Activated T-cell treated with anti-CD3 and anti-CD28 coated beads, Interleukin-2, amount 50 U/mL, for 4 hours (primary cell): ENCODE data around the gene LPCAT4. TPM values are rescaled to one million over a fixed set of nuclear protein-coding genes. Genes with fewer than 3 reads are reported as not detected.
"Not testable (repeated sequence)": the region's sequence is repeated elsewhere in the genome, so short reads cannot be mapped to it uniquely, and the experiment has no call there.

Experiments used
- ATAC-seq, 2 donors: fragments of 200-7000 bp; cut with Tn5 transposase; one replicate each; pipeline ENCODE4 v1.10.0; 2021
- DNase-seq: peaks from one replicate; pipeline ENCODE4 v3.0.0-alpha.2; 2020
- H3K27me3 Mint-ChIP-seq: one replicate; pipeline ENCODE4 v1.8.0; 2021; ENCODE audit warnings: low read depth, mixed read lengths
- H3K36me3 Mint-ChIP-seq: one replicate; pipeline ENCODE4 v1.8.0; 2022; ENCODE audit warnings: mixed read lengths; ENCODE audit not compliant: insufficient read depth
- H3K4me1 Mint-ChIP-seq: one replicate; pipeline ENCODE4 v1.8.0; 2021; ENCODE audit warnings: low read depth, mixed read lengths
- H3K4me3 Mint-ChIP-seq: one replicate; pipeline ENCODE4 v1.8.0; 2021; ENCODE audit warnings: mild to moderate bottlenecking, moderate library complexity, mixed read lengths
- H3K9me3 Mint-ChIP-seq: one replicate; pipeline ENCODE4 v1.8.0; 2021; ENCODE audit warnings: mixed read lengths
- total RNA-seq, 3 donors: library from RNA; stranded (reverse); gene quantifications; one replicate each; pipeline ENCODE4 v1.2.1, GENCODE V29; 2021

LPCAT4 gene
- total RNA-seq, result 10 to 100 TPM; 28.7 to 38.8 (median 31.1) TPM

DNA sequence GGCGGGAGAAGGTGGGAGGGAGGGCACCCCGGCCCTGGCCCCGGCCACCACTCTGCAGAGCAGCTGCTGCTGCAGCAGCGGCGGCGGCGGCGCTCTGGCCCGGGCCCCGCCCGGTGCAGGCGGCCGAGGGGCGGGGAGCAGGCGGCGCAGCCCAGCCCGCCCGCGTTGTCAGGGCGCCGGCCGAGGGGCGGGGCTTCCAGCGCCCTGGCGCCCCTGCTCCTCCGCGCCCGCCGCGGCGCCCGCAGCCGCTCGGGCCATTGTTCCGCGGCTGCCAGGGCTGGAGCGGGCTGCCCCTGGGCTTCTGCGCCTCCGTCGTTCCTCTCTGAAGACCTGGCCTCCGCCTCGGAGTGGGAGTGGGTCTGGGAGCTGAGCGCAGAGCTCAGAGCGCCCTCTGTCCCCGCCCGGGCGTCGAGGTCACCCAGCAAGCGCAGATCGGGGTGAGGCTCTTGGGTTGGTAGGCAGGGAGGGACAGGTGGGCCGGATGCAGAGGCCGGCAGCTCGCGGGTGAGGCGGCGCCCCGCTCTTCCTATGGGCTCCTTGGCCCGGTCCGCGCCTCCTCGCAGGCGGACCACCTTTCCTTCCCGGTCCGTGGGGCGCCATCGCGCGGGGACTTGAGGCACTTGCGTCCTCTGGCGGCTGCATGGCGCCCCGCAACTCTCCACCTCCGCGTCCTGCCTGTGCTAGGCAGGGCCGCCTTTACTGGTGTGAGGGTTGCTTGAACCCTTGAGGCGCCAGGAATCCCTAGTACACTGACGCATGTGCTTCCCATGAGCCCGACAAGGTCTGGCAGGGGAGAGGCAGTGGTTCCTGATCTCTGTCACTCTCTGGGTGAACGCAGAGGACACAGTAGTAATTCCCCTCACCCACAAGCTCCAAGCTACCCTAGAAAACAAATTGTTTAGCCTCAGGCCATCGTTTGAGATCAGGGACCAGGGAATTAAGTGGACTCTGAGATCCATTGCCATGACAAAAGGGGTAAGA lies at the start of gene LPCAT4:
TSS of gene LPCAT4 (minus strand) at position 96 of the 981 bp plus-strand sequence. CDS start 96 bp downstream, outside the sequence.
- Mint-ChIP-seq H3K36me3 (peaks cover 5% of the 10 kb centered on the region), H3K27me3 (no peaks in the 10 kb centered on the region), H3K4me3 (peak within 1 kb of the TSS; percentile 94), H3K4me1 (peaks cover 43% of the 10 kb centered on the region), H3K9me3 (no peaks in the 10 kb centered on the region)
- peak; percentile 92 for ATAC-seq
- peak; percentile 84 for DNase-seq

DNA sequence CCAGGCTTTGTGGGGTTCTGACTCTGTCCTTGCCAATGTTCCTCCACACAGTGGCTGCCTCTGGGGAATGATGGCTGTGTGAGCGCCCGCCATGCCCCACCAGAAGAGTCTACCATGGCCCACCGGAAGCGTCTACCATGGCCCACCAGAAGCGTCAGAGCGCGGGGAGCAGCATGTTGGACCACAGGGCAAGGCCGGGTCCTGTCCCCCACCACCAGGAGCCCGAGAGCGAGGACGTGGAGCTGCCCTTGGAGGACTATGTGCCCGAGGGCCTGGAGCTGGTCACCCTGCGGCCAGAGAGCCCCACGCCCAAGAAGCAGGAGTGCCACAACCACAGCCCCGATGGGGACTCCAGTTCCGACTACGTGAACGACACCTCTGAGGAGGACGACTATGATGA lies 42.5 kb upstream of the LPCAT4 start:
- ATAC-seq, result not testable (repeated sequence)

DNA sequence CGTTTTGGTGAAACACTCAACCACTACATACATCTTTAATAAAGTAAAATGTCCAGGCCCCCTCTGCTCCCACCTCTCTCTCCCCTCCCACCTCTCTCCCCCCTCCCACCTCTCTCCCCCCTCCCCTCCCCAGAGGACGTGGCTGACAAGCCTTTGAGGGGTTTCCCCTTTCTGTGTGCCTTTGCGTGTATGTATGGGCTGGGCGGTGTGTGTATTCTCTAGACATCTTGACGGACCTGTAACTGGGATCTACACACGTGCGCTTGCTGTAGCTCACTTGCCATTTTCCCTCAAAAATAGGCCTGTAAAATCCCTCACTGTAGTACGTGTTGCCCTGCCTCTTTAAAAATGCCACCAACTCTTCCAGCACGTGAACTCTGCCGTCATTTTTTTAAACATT lies 42.0 kb upstream of the LPCAT4 start:
- H3K27me3 Mint-ChIP-seq, H3K9me3 Mint-ChIP-seq, H3K4me1 Mint-ChIP-seq, H3K36me3 Mint-ChIP-seq, H3K4me3 Mint-ChIP-seq, DNase-seq: not testable (repeated sequence)
- peak in 1 of 2 donors; percentile 32 for ATAC-seq

More for the DNA sequence above, 42.5 kb upstream of the LPCAT4 start:
- not testable (repeated sequence) for H3K9me3 Mint-ChIP-seq, H3K36me3 Mint-ChIP-seq, H3K4me3 Mint-ChIP-seq, DNase-seq, H3K4me1 Mint-ChIP-seq, H3K27me3 Mint-ChIP-seq

GRCh38 chr15:34403899-34404298 lies 36.9 kb upstream of the LPCAT4 start:
- not testable (repeated sequence) for DNase-seq, H3K27me3 Mint-ChIP-seq, H3K4me3 Mint-ChIP-seq, H3K36me3 Mint-ChIP-seq, H3K4me1 Mint-ChIP-seq, H3K9me3 Mint-ChIP-seq
- ATAC-seq, result peak; percentile 57 to 61

GRCh38 chr15:34403160-34403598 lies 36.2 kb upstream of the LPCAT4 start:
- not testable (repeated sequence) for H3K4me3 Mint-ChIP-seq, H3K4me1 Mint-ChIP-seq, H3K27me3 Mint-ChIP-seq, DNase-seq, H3K9me3 Mint-ChIP-seq, H3K36me3 Mint-ChIP-seq
- peak; percentile 83 to 88 for ATAC-seq

- not testable (repeated sequence) for H3K4me1 Mint-ChIP-seq, DNase-seq, H3K27me3 Mint-ChIP-seq, H3K9me3 Mint-ChIP-seq, H3K36me3 Mint-ChIP-seq, H3K4me3 Mint-ChIP-seq
- peak; percentile 85 to 87 for ATAC-seq
Measured at GRCh38 chr15:34397637-34398259, 30.8 kb upstream of the LPCAT4 start.

- not testable (repeated sequence) for H3K4me1 Mint-ChIP-seq, DNase-seq, H3K36me3 Mint-ChIP-seq, H3K27me3 Mint-ChIP-seq, ATAC-seq, H3K4me3 Mint-ChIP-seq, H3K9me3 Mint-ChIP-seq
Measured at GRCh38 chr15:34392981-34393380, 26.0 kb upstream of the LPCAT4 start.

DNA sequence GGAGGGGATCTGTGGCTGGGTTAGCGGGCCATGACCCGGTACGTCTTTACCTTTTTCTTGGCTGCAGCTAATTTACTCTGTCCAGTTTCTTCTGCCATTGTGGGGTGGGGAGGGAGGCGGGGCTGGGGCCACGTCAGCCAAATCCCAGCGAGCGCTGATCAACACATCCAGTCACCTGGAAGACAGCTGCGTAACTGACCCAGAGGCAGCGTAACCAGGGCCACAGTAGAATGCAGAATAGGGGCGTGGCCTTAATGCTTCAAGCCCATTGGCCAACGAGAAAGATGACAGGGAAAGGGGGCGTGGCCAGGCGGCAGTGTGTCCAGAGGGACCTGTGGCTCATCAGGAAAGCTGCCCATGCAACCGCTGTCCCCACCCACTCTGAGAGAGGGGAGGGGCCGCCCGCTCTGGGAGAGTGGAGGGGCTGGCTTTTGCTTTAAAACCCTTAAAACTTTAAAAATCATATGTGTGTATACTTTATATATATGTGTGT lies 22.6 kb upstream of the LPCAT4 start:
- not testable (repeated sequence) for H3K4me3 Mint-ChIP-seq, H3K9me3 Mint-ChIP-seq, ATAC-seq, DNase-seq, H3K4me1 Mint-ChIP-seq, H3K27me3 Mint-ChIP-seq, H3K36me3 Mint-ChIP-seq

GRCh38 chr15:34381829-34382521 lies 15.0 kb upstream of the LPCAT4 start:
- DNase-seq, H3K4me3 Mint-ChIP-seq, H3K9me3 Mint-ChIP-seq, H3K27me3 Mint-ChIP-seq, H3K36me3 Mint-ChIP-seq, ATAC-seq, H3K4me1 Mint-ChIP-seq: not testable (repeated sequence)

GRCh38 chr15:34380491-34380890 lies 13.5 kb upstream of the LPCAT4 start:
- not testable (repeated sequence) for H3K9me3 Mint-ChIP-seq, H3K4me1 Mint-ChIP-seq, H3K36me3 Mint-ChIP-seq, DNase-seq, H3K4me3 Mint-ChIP-seq, ATAC-seq, H3K27me3 Mint-ChIP-seq

GRCh38 chr15:34376856-34377255 lies 9.9 kb upstream of the LPCAT4 start:
- H3K27me3 Mint-ChIP-seq, result no peaks in the 10 kb centered on the region
- H3K9me3 Mint-ChIP-seq, result no peaks in the 10 kb centered on the region
- DNase-seq, result no peak
- H3K4me3 Mint-ChIP-seq, result no peak overlapping the region
- H3K4me1 Mint-ChIP-seq, result no peaks in the 10 kb centered on the region
- ATAC-seq, result no peak
- no peaks in the 10 kb centered on the region for H3K36me3 Mint-ChIP-seq

DNA sequence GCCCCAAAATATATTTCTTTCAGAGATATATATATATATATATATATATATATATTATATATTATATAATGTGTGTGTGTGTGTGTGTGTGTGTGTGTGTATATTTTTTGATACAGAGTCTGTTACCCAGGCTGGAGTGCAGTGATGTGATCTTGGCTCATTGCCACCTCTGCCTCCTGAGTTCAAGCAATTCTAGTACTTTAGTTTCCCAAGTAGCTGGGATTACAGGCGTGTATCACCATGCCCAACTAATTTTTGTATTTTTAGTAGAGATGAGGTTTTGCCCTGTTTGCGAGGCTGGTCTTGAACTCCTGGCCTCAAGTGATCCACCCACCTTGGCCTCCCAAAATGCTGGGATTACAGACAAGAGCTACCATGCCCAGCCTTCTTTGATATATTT lies 8.5 kb upstream of the LPCAT4 start:
- not testable (repeated sequence) for ATAC-seq, DNase-seq, H3K4me3 Mint-ChIP-seq, H3K36me3 Mint-ChIP-seq, H3K27me3 Mint-ChIP-seq, H3K9me3 Mint-ChIP-seq, H3K4me1 Mint-ChIP-seq

DNA sequence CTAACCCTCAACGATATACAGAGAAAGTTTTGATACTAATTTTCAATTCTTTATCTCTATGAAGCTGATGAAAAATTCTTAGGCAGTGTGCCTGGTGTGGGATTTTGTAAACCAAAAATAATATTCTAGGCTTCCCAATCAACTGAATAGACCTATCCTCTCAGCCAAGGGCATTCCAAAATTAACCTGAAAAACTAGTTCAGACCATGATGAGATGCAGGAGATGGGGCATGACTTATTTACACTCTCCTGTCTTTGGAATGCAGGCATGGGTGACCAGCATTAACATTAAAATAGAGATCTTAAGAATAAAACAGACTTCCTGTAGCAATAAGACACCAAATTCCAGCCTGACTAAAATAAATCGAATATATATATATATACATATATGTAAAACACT lies 7.8 kb upstream of the LPCAT4 start:
- Mint-ChIP-seq H3K36me3 (no peaks in the 10 kb centered on the region), H3K4me1 (peaks cover 6% of the 10 kb centered on the region), H3K4me3 (no peak overlapping the region)

DNA sequence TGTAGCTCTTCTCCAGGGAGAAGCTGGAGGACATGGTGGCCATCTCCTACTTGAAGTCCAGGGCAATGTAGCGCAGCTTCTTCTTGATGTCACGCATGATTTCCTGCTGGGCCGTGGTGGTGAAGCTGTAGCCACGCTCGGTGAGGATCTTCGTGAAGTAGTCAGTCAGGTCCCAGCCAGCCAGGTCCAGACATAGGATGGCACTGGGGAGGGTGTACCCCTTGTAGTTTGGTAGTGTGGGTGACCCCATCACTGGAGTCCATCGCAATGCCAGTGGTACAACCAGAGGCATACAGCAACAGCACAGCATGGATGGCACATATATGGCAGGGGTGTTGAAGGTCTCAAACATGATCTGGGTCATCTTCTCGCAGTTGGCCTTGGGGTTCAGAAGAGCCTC lies 7.0 kb upstream of the LPCAT4 start:
- Mint-ChIP-seq H3K27me3 (no peaks in the 10 kb centered on the region), H3K36me3 (no peaks in the 10 kb centered on the region), H3K4me3 (no peak overlapping the region), H3K4me1 (peaks cover 9% of the 10 kb centered on the region), H3K9me3 (no peaks in the 10 kb centered on the region)
- no peak for ATAC-seq
- no peak for DNase-seq

More for the DNA sequence above, 7.8 kb upstream of the LPCAT4 start:
- H3K9me3 Mint-ChIP-seq, result no peaks in the 10 kb centered on the region
- ATAC-seq (no peak), DNase-seq (no peak)
- H3K27me3 Mint-ChIP-seq, result no peaks in the 10 kb centered on the region
